Measurements from ENCODE around the gene CBLIF. TPM values are rescaled to one million over a fixed set of nuclear protein-coding genes. Genes with fewer than 3 reads are reported as not detected.

The CBLIF gene
- total and polyA plus RNA-seq, 2 of the 8 experiments (the other 6 are each of a cell fraction or from before 2014, with no cell fraction given), result not detected

DNA sequence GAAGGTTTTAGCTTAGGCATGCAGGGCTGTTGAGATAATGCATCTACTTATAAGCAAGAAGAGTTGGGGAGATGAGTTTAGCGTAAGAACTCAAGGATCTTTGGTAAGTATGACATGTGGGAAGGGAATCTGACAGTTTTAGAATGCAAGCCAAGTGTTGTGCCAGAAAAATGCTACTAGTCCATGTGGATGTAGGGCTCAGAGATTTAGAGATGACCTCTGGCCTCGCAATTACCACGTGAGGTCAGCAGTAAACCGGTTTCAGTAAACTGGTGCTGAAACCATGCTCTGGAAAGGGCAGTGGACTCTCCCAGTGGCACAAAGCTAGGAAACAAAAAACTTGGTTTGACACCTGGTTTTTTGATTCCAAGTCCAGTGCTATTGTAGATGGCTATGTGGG, 53.7 kb downstream of the CBLIF start:
- CTCF ChIA-PET (ENCODE audit: partially characterized antibody), result interaction anchor here (1.0 to 2.8 kb wide), 5 partner anchors 10 to 553 kb away, joined by 3 to 12 read pairs (median 4); partner anchors contain the start of gene STX3
- Histone ChIP-seq H2AK5ac (ENCODE audit: low read depth, low read length) (no peak overlapping the region), H3K36me3 (ENCODE audit: control insufficient read depth in 2 of 4, insufficient read depth in 4 of 4, low read length in 3 of 4) (peaks cover 10 to 82% (median 53%) of the 10 kb centered on the region in 4 experiments; a peak in 7 of 8 replicates)
- no peak for TF ChIP-seq SP4 (IDR thresholded peaks at IDR 0.05; ENCODE audit: low read length)
- TF ChIP-seq NRF1 (IDR thresholded peaks at IDR 0.05; ENCODE audit: low read depth, low read length), result no peak
- no peak for TF ChIP-seq GABPA (IDR thresholded peaks at IDR 0.05; ENCODE audit: borderline replicate concordance, insufficient read depth, low read length)
- no peak for TF ChIP-seq RBBP5 (IDR thresholded peaks at IDR 0.05; ENCODE audit: borderline replicate concordance, low read depth, low read length)
- no peak for TF ChIP-seq RAD21 (IDR thresholded peaks at IDR 0.05 in 1 of 2, conservative IDR thresholded peaks at IDR 0.05 in 1 of 2; ENCODE audit: low read depth in 2 of 2, low read length in 2 of 2)
- TF ChIP-seq JUND (IDR thresholded peaks at IDR 0.05; ENCODE audit: low read length), result no peak
- TF ChIP-seq, protein P1, sequence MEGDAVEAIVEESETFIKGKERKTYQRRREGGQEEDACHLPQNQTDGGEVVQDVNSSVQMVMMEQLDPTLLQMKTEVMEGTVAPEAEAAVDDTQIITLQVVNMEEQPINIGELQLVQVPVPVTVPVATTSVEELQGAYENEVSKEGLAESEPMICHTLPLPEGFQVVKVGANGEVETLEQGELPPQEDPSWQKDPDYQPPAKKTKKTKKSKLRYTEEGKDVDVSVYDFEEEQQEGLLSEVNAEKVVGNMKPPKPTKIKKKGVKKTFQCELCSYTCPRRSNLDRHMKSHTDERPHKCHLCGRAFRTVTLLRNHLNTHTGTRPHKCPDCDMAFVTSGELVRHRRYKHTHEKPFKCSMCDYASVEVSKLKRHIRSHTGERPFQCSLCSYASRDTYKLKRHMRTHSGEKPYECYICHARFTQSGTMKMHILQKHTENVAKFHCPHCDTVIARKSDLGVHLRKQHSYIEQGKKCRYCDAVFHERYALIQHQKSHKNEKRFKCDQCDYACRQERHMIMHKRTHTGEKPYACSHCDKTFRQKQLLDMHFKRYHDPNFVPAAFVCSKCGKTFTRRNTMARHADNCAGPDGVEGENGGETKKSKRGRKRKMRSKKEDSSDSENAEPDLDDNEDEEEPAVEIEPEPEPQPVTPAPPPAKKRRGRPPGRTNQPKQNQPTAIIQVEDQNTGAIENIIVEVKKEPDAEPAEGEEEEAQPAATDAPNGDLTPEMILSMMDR (IDR thresholded peaks at IDR 0.05; ENCODE audit: control extremely low read depth in 1 of 3, insufficient read depth in 1 of 3, low read depth in 1 of 3, low read length in 3 of 3), result no peak
- no peak for TF ChIP-seq KDM4A (IDR thresholded peaks at IDR 0.05; ENCODE audit: low read depth, low read length, severe bottlenecking)
- no peak for TF ChIP-seq KDM1A (IDR thresholded peaks at IDR 0.05; ENCODE audit: borderline replicate concordance, low read length)
- TF ChIP-seq, protein P2, sequence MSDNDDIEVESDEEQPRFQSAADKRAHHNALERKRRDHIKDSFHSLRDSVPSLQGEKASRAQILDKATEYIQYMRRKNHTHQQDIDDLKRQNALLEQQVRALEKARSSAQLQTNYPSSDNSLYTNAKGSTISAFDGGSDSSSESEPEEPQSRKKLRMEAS (IDR thresholded peaks at IDR 0.05), result no peak
- TF ChIP-seq KDM5A (IDR thresholded peaks at IDR 0.05; ENCODE audit: low read length), result no peak

More for the DNA sequence above, 53.7 kb downstream of the CBLIF start:
- POLR2A ChIA-PET (ENCODE audit: partially characterized antibody), result no interaction called here
- no peak overlapping the region for H2BK15ac ChIP-seq (ENCODE audit: low read length)
- no peak overlapping the region for H3K27ac ChIP-seq (ENCODE audit: low read depth, low read length)
- H3K27me3 ChIP-seq (replicated peaks in 1 of 4; ENCODE audit: control insufficient read depth in 3 of 4, extremely low read depth in 1 of 4, insufficient read depth in 3 of 4, low read length in 3 of 4), result no peaks in the 10 kb centered on the region
- H3K79me2 ChIP-seq (ENCODE audit: control insufficient read depth in 1 of 2, insufficient read depth in 2 of 2, low read length in 2 of 2), result no peaks in the 10 kb centered on the region
- no peak overlapping the region for H2BK120ac ChIP-seq (replicated peaks; ENCODE audit: low read depth, low read length)
- H2BK12ac ChIP-seq (ENCODE audit: low read depth, low read length), result no peak overlapping the region
- H3K23me2 ChIP-seq (ENCODE audit: low read depth, low read length), result no peaks in the 10 kb centered on the region; the same call in 1 of the 2 replicates
- no peak overlapping the region for H3K4me2 ChIP-seq (ENCODE audit: insufficient read depth in 1 of 2, low read depth in 2 of 2, low read length in 2 of 2)
- H4K20me1 ChIP-seq (replicated peaks in 1 of 2; ENCODE audit: control insufficient read depth in 1 of 2, insufficient read depth in 2 of 2, low read length in 2 of 2), result peaks cover 2% of the 10 kb centered on the region in 2 experiments
- H3K14ac ChIP-seq (ENCODE audit: insufficient read length), result no peak overlapping the region
- no peak overlapping the region for H2BK20ac ChIP-seq (ENCODE audit: low read length)
- no peak for DNase-seq (ENCODE audit: low read depth in 1 of 2, low spot score in 2 of 2)
- no peak overlapping the region for H3K9ac ChIP-seq (replicated peaks in 1 of 4; ENCODE audit: extremely low read depth in 1 of 4, low read depth in 3 of 4, low read length in 3 of 4)
- no peaks in the 10 kb centered on the region for H3K9me3 ChIP-seq (ENCODE audit: insufficient read depth in 2 of 2, low read depth in 1 of 2, low read length in 1 of 2)
- H3K4me3 ChIP-seq (ENCODE audit: extremely low read depth in 1 of 4, insufficient read depth in 2 of 4, low read depth in 3 of 4, low read length in 4 of 4), result no peak overlapping the region
- no peak overlapping the region for H3K4ac ChIP-seq (replicated peaks; ENCODE audit: insufficient read length, low read depth, low read length)
- no peak overlapping the region for H3K23ac ChIP-seq (ENCODE audit: insufficient read length)
- H3K56ac ChIP-seq (replicated peaks; ENCODE audit: insufficient read length, low read depth, low read length), result no peak overlapping the region
- H4K91ac ChIP-seq (replicated peaks; ENCODE audit: insufficient read length, low read length), result no peak overlapping the region
- no peak overlapping the region for H3K18ac ChIP-seq (ENCODE audit: extremely low read depth, low read length)
- H4K5ac ChIP-seq (ENCODE audit: insufficient read length, low read depth, low read length), result no peak overlapping the region
- H2AFZ ChIP-seq (ENCODE audit: low read length), result no peak overlapping the region
- H3K79me1 ChIP-seq (ENCODE audit: low read depth, low read length), result no peaks in the 10 kb centered on the region; the same call in 1 of the 2 replicates
- no peaks in the 10 kb centered on the region for H3K4me1 ChIP-seq (replicated peaks in 1 of 4; ENCODE audit: control insufficient read depth in 3 of 4, insufficient read depth in 4 of 4, low read length in 3 of 4)
- FAIRE-seq, result no peak
- H2BK5ac ChIP-seq (ENCODE audit: low read depth, low read length), result no peak overlapping the region
- 96% methylated on average over 4 of the region's 4 CpGs; no CpG with 5 or more reads in 1 of the 2 experiments for WGBS, 2 experiments (ENCODE audit: extremely low coverage in 1 of 2, insufficient coverage in 1 of 2, insufficient read length in 1 of 2, insufficient replicate concordance in 2 of 2, low coverage in 1 of 2, low lambda C conversion rate in 2 of 2, missing lambda C conversion rate in 1 of 2)
- no peak overlapping the region for H4K8ac ChIP-seq (ENCODE audit: extremely low read depth, insufficient read depth, low read length)

All from H1 (cell line).